GM18498 (cell line): ENCODE results near the gene TAS1R3.
"Not testable (repeated sequence)": the region's sequence is repeated elsewhere in the genome, so short reads cannot be mapped to it uniquely, and the experiment has no call there.

Source experiments
- ATAC-seq: cut with Tn5 transposase; IDR thresholded peaks from one replicate; pipeline ENCODE4 v1.9.1; 2021; ENCODE audit warnings: mild to moderate bottlenecking, moderate library complexity; ENCODE audit not compliant: unreplicated experiment

Gene TAS1R3

GRCh38 chr1:1307923-1308755 lies 22.9 kb upstream of the TAS1R3 start, which contains the start of the genes ACAP3 and PUSL1:
Gene ACAP3 (minus strand): TSS chr1:1307930. CDS start chr1:1307815, 115 bp downstream.
Gene PUSL1 (plus strand): TSS chr1:1308597. CDS start chr1:1308644, 47 bp downstream.
- ATAC-seq = peak; percentile 65

- ATAC-seq = no peak
These were observed 22.3 kb upstream of the TAS1R3 start for GRCh38 chr1:1308756-1309250.

GRCh38 chr1:1309251-1310108 lies 21.6 kb upstream of the TAS1R3 start:
- no peak for ATAC-seq

- no peak for ATAC-seq
These were observed 21.0 kb upstream of the TAS1R3 start for GRCh38 chr1:1310109-1310385.

GRCh38 chr1:1310476-1311053 lies 20.5 kb upstream of the TAS1R3 start:
- no peak for ATAC-seq

GRCh38 chr1:1311107-1312104 lies 19.7 kb upstream of the TAS1R3 start:
- no peak for ATAC-seq

- ATAC-seq = no peak
These were observed 18.4 kb upstream of the TAS1R3 start for GRCh38 chr1:1312450-1313314.

GRCh38 chr1:1313500-1314236 lies 17.4 kb upstream of the TAS1R3 start:
- ATAC-seq = no peak

GRCh38 chr1:1314237-1314586 lies 16.9 kb upstream of the TAS1R3 start:
- ATAC-seq = no peak

GRCh38 chr1:1314678-1315335 lies 16.3 kb upstream of the TAS1R3 start:
- ATAC-seq = no peak

GRCh38 chr1:1315435-1315954 lies 15.6 kb upstream of the TAS1R3 start:
- ATAC-seq = no peak

- not testable (repeated sequence) for ATAC-seq
These were observed 14.9 kb upstream of the TAS1R3 start for GRCh38 chr1:1316199-1316598.

- ATAC-seq = no peak
These were observed 13.7 kb upstream of the TAS1R3 start for GRCh38 chr1:1317420-1317819.

- no peak for ATAC-seq
These were observed 12.9 kb upstream of the TAS1R3 start for GRCh38 chr1:1318131-1318652.

GRCh38 chr1:1318777-1319645 lies 12.1 kb upstream of the TAS1R3 start:
- ATAC-seq = no peak

GRCh38 chr1:1319646-1319941 lies 11.5 kb upstream of the TAS1R3 start:
- no peak for ATAC-seq
